Esophagus muscularis mucosa (tissue), 4 donors: Measurements from ENCODE around the gene MBL2.

Experiments
- EP300 ChIP-seq: sonication (generic); formaldehyde crosslinking; IDR thresholded peaks from one replicate; pipeline ENCODE4 v1.6.1; 2017; ENCODE audit warnings: antibody characterized with exemption
- POLR2A ChIP-seq: fragments of 450-650 bp; IDR thresholded peaks from one replicate; pipeline ENCODE4 v1.6.1; 2017; ENCODE audit warnings: antibody characterized with exemption, moderate library complexity, mild to moderate bottlenecking, low read depth
- POLR2AphosphoS5 ChIP-seq, 2 donors: sonication (generic); formaldehyde crosslinking; IDR thresholded peaks; one replicate each; pipeline ENCODE4 v1.6.1; 2017; ENCODE audit warnings: antibody characterized with exemption in 2 of 2
- TF ChIP-seq, protein P1 (sequence below), 3 experiments: fragments of 200-600 bp in 2 of 3; fragments of 450-650 bp in 1 of 3; sonication (generic) in 2 of 3; IDR thresholded peaks; one replicate each; pipeline ENCODE4 v1.5.1; 2017 to 2019; ENCODE audit warnings: antibody characterized with exemption in 3 of 3, mild to moderate bottlenecking in 2 of 3, moderate library complexity in 1 of 3

DNA sequence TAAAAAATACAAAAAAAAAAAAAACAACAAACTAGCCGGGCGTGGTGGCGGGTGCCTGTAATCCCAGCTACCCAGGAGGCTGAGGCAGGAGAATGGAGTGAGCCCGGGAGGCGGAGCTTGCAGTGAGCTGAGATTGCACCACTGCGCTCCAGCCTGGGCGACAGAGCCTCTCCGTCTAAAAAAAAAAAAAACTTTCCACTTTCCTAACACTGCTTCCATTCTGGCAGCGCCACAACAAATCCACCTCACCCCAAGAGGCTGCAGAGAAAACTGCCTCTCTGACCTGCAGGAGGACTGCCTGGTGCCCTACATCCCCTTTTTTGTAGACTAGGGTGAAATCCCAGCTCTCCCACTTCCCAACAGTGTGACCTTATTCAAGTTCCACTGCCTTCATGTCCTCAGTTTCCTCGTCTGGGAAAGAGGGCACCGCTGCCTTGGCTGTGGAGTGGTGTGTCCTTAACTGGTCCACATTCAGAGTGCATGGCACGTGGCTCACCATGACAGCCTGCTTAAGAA, 2.6 kb upstream of the MBL2 start:
- TF ChIP-seq POLR2AphosphoS5 (IDR thresholded peaks at IDR 0.05) = no peak
- TF ChIP-seq, protein P1, sequence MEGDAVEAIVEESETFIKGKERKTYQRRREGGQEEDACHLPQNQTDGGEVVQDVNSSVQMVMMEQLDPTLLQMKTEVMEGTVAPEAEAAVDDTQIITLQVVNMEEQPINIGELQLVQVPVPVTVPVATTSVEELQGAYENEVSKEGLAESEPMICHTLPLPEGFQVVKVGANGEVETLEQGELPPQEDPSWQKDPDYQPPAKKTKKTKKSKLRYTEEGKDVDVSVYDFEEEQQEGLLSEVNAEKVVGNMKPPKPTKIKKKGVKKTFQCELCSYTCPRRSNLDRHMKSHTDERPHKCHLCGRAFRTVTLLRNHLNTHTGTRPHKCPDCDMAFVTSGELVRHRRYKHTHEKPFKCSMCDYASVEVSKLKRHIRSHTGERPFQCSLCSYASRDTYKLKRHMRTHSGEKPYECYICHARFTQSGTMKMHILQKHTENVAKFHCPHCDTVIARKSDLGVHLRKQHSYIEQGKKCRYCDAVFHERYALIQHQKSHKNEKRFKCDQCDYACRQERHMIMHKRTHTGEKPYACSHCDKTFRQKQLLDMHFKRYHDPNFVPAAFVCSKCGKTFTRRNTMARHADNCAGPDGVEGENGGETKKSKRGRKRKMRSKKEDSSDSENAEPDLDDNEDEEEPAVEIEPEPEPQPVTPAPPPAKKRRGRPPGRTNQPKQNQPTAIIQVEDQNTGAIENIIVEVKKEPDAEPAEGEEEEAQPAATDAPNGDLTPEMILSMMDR (IDR thresholded peaks at IDR 0.05) = no peak
- no peak for TF ChIP-seq POLR2A
- TF ChIP-seq EP300 = no peak
